Liver (tissue), 9 donors: ENCODE measurements around the gene DISC1. TPM values are rescaled to one million over a fixed set of nuclear protein-coding genes. Genes with fewer than 3 reads are reported as not detected.

Source experiments
- DNase-seq: peaks from one replicate; pipeline ENCODE4 v3.0.0-alpha.2; 2017; ENCODE audit warnings: low spot score
- H3K27ac ChIP-seq, 2 donors: one replicate each; pipeline ENCODE4 v1.7.0; 2013; ENCODE audit warnings: inconsistent platforms in 2 of 2, low read length in 2 of 2, control low read depth in 1 of 2, low read depth in 1 of 2, mild to moderate bottlenecking in 1 of 2
- H3K27me3 ChIP-seq, 4 donors: one replicate each; pipeline versions ENCODE4 v1.6.1 to v1.7.0; 2013; ENCODE audit warnings: low read length in 3 of 4, inconsistent platforms in 1 of 4, mild to moderate bottlenecking in 1 of 4, moderate library complexity in 1 of 4; ENCODE audit not compliant: control insufficient read depth in 4 of 4, insufficient read depth in 4 of 4
- H3K36me3 ChIP-seq, 4 donors: one replicate each; pipeline versions ENCODE4 v1.6.1 to v1.7.0; 2013; ENCODE audit warnings: low read length in 3 of 4, mild to moderate bottlenecking in 3 of 4, low read depth in 1 of 4, moderate library complexity in 1 of 4; ENCODE audit not compliant: control insufficient read depth in 4 of 4, insufficient read depth in 3 of 4
- H3K4me1 ChIP-seq, 4 donors: one replicate each; pipeline versions ENCODE4 v1.6.1 to v1.7.0; 2013; ENCODE audit warnings: low read length in 3 of 4, mild to moderate bottlenecking in 3 of 4, moderate library complexity in 1 of 4; ENCODE audit not compliant: control insufficient read depth in 4 of 4, insufficient read depth in 4 of 4
- H3K4me3 ChIP-seq, 3 donors: one replicate each; pipeline versions ENCODE4 v1.6.1 to v1.7.0; 2013; ENCODE audit warnings: low read length in 3 of 3, control low read depth in 1 of 3, low read depth in 1 of 3, mild to moderate bottlenecking in 1 of 3
- H3K9ac ChIP-seq, 2 donors: one replicate each; pipeline ENCODE4 v1.7.0; 2013; ENCODE audit warnings: low read length in 2 of 2, mild to moderate bottlenecking in 2 of 2, moderate library complexity in 2 of 2, control low read depth in 1 of 2, low read depth in 1 of 2
- H3K9me3 ChIP-seq, 4 donors: one replicate each; pipeline versions ENCODE4 v1.6.1 to v1.7.0; 2013; ENCODE audit warnings: low read length in 3 of 4; ENCODE audit not compliant: control insufficient read depth in 4 of 4
- CTCF ChIP-seq: fragments of 150-350 bp; IDR thresholded peaks from 2 replicates; pipeline ENCODE4 v1.5.1; 2017; ENCODE audit warnings: improper control_type of control experiment, low read depth, low read length; ENCODE audit not compliant: missing input control
- EGR1 ChIP-seq, 2 donors: IDR thresholded peaks; 2 replicates each; pipeline ENCODE4 v1.6.1; 2016 to 2018; ENCODE audit warnings: antibody characterized with exemption in 2 of 2, low read depth in 2 of 2
- FOXA1 ChIP-seq: IDR thresholded peaks from 2 replicates; pipeline ENCODE4 v1.6.1; 2016; ENCODE audit warnings: antibody characterized with exemption
- FOXA2 ChIP-seq: IDR thresholded peaks from 2 replicates; pipeline ENCODE4 v1.6.1; 2016; ENCODE audit warnings: antibody characterized with exemption
- GABPA ChIP-seq, 2 donors: IDR thresholded peaks in 1 of 2; conservative IDR thresholded peaks in 1 of 2; 2 replicates each; pipeline ENCODE4 v1.6.1; 2016; ENCODE audit warnings: antibody characterized with exemption in 2 of 2, mild to moderate bottlenecking in 1 of 2, moderate library complexity in 1 of 2
- HNF4G ChIP-seq: IDR thresholded peaks from 2 replicates; pipeline ENCODE4 v1.6.1; 2016; ENCODE audit warnings: antibody characterized with exemption
- JUND ChIP-seq, 2 donors: IDR thresholded peaks; 2 replicates each; pipeline ENCODE4 v1.6.1; 2016; ENCODE audit warnings: antibody characterized with exemption in 2 of 2
- NR2F2 ChIP-seq: IDR thresholded peaks from 2 replicates; pipeline ENCODE4 v1.6.1; 2016; ENCODE audit warnings: antibody characterized with exemption
- RAD21 ChIP-seq, 2 donors: IDR thresholded peaks; 2 replicates each; pipeline ENCODE4 v1.6.1; 2016; ENCODE audit warnings: antibody characterized with exemption in 2 of 2, mild to moderate bottlenecking in 2 of 2
- REST ChIP-seq: IDR thresholded peaks from 2 replicates; pipeline ENCODE4 v1.6.1; 2016; ENCODE audit warnings: antibody characterized with exemption, mild to moderate bottlenecking
- RXRA ChIP-seq, 2 donors: IDR thresholded peaks; 2 replicates each; pipeline ENCODE4 v1.6.1; 2017 to 2018; ENCODE audit warnings: antibody characterized with exemption in 2 of 2, mild to moderate bottlenecking in 1 of 2
- SP1 ChIP-seq: IDR thresholded peaks from 2 replicates; pipeline ENCODE4 v1.6.1; 2018; ENCODE audit warnings: antibody characterized with exemption, mild to moderate bottlenecking
- ZBTB33 ChIP-seq: IDR thresholded peaks from 2 replicates; pipeline ENCODE4 v1.6.1; 2016; ENCODE audit warnings: antibody characterized with exemption
- WGBS: extraction: QIAGEN DNeasy Blood & Tissue Kit; methylation state at CpG from one replicate; pipeline ENCODE4 v1.1.7; 2013; 5-methylcytosine and 5-hydroxymethylcytosine counted together
- polyA plus RNA-seq, 2 donors: library from polyadenylated mRNA; stranded (reverse) in 1 of 2; unstranded in 1 of 2; fragments of 200-250 nt in 1 of 2; fragments of >200 nt in 1 of 2; fragmentation: Nextera tagmentation in 1 of 2; extraction: Ambion mirVana in 1 of 2; gene quantifications; one replicate each; pipeline versions ENCODE4 v1.2.1 to v1.2.3, GENCODE V29; 2013 to 2015
- total RNA-seq, 2 donors: library from RNA; depleted of rRNA; stranded (reverse); fragments of >200 nt; gene quantifications; one replicate each; pipeline ENCODE4 v1.2.3, GENCODE V29; 2014
- TF ChIP-seq, protein P1 (sequence below): IDR thresholded peaks from 2 replicates; pipeline ENCODE4 v1.6.1; 2016; ENCODE audit warnings: antibody characterized with exemption
- TF ChIP-seq, protein P2 (sequence below): IDR thresholded peaks from 2 replicates; pipeline ENCODE4 v1.6.1; 2016; ENCODE audit warnings: antibody characterized with exemption
- donor health status: healthy.
- donor health status: healthy.
- donor health status: healthy.
- donor health status: healthy.
- donor health status: healthy.

The DISC1 gene
- total and polyA plus RNA-seq, 4 donors = 0.45 to 6.3 (median 2.3) TPM

GRCh38 chr1:231632119-231632518 lies 5.5 kb downstream of the DISC1 start:
- WGBS = 40% methylated on average over 3 of the region's 3 CpGs
- DNase-seq = no peak

DNA sequence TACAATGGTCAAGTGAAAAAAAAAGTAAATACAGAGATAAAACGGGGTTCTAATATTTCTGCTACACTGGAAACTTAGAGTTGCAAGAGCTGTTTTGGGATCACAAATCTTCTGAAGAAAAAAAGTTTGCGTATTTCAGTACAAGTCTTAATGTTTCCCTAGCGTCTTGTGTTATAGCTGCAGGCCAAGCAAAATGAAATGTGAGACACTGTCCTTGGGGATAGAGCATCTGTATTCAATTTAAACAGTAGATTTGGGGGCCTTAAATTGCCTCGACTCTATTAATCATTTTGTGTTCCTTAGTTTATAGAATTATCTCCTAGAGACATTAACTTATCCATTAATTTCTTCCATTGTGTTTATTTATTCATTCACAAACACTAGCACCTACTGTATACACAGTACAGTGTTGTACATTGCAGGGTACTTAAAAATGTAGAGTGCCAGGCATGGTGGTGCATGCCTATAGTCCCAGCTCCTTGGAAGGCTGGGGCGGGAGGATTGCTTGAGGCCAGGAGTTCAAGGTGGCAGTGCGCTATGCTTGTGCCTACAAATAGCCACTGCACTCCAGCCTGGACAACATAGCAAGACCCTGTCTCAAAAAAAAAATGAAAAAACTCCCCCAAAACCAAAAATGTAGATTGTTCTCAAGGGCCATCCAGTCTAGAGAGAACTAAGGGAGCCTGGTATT lies 7.9 kb downstream of the DISC1 start:
- Histone ChIP-seq H3K4me1 (no peaks in the 10 kb centered on the region), H3K9ac (no peak overlapping the region), H3K36me3 (no peaks in the 10 kb centered on the region), H3K4me3 (no peak overlapping the region), H3K27me3 (no peaks in the 10 kb centered on the region), H3K27ac (no peak overlapping the region), H3K9me3 (no peaks in the 10 kb centered on the region)
- DNase-seq = no peak
- WGBS = 89% methylated on average over 6 of the region's 6 CpGs
- TF ChIP-seq GABPA (IDR thresholded peaks at IDR 0.05 in 1 of 2, conservative IDR thresholded peaks at IDR 0.05 in 1 of 2) (no peak), REST (no peak), EGR1 (IDR thresholded peaks at IDR 0.05; ENCODE audit: low read depth in 2 of 2) (no peak), CTCF (no peak), JUND (IDR thresholded peaks at IDR 0.05) (no peak), FOXA1 (no peak), NR2F2 (no peak), SP1 (no peak), HNF4G (no peak), RAD21 (IDR thresholded peaks at IDR 0.05) (no peak), RXRA (IDR thresholded peaks at IDR 0.05) (no peak), FOXA2 (no peak), ZBTB33 (no peak)
- TF ChIP-seq, protein P1, sequence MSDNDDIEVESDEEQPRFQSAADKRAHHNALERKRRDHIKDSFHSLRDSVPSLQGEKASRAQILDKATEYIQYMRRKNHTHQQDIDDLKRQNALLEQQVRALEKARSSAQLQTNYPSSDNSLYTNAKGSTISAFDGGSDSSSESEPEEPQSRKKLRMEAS = no peak

More at GRCh38 chr1:231632119-231632518, 5.5 kb downstream of the DISC1 start:
- TF ChIP-seq FOXA1 = no peak
- TF ChIP-seq, protein P2, sequence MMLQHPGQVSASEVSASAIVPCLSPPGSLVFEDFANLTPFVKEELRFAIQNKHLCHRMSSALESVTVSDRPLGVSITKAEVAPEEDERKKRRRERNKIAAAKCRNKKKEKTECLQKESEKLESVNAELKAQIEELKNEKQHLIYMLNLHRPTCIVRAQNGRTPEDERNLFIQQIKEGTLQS = no peak
- no peak overlapping the region for H3K27ac ChIP-seq
- no peaks in the 10 kb centered on the region for H3K36me3 ChIP-seq
- no peak overlapping the region for H3K4me3 ChIP-seq
- H3K9me3 ChIP-seq = no peaks in the 10 kb centered on the region
- H3K27me3 ChIP-seq = no peaks in the 10 kb centered on the region
- peaks cover 0 to 6% (median 3%) of the 10 kb centered on the region in 4 donors for H3K4me1 ChIP-seq
- H3K9ac ChIP-seq = no peak overlapping the region
